ENCODE data around the gene ANKS1B.
"Not testable (repeated sequence)": the region's sequence is repeated elsewhere in the genome, so short reads cannot be mapped to it uniquely, and the experiment has no call there.

The ANKS1B gene

GRCh38 chr12:99859126-99859525 lies 125.6 kb downstream of the ANKS1B start:
- DNase-seq: no peak

GRCh38 chr12:99852666-99853065 lies 132.1 kb downstream of the ANKS1B start:
- DNase-seq: no peak

- DNase-seq: no peak
Measured at GRCh38 chr12:99847936-99848335, 136.8 kb downstream of the ANKS1B start.

DNA sequence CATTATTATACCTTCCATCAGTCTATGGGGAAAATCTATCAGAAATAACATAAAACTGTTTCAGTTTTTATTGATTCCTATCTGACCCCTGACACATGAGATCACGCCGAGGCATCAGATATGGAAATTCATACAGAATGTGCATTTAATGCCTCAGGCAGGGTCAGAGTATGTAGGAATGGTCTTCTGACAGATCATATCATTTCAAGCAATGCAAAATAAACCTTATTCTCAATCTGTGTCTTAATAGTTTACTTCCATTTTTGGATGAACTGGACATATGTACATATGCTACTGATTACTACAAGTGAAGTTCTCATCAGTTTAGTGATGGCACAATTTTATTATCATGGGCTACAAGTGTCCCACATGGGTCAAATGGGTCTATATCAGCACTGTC lies 150.0 kb downstream of the ANKS1B start:
- no peak for DNase-seq

- no peak for DNase-seq
Measured at GRCh38 chr12:99833397-99833796, 151.3 kb downstream of the ANKS1B start.

DNA sequence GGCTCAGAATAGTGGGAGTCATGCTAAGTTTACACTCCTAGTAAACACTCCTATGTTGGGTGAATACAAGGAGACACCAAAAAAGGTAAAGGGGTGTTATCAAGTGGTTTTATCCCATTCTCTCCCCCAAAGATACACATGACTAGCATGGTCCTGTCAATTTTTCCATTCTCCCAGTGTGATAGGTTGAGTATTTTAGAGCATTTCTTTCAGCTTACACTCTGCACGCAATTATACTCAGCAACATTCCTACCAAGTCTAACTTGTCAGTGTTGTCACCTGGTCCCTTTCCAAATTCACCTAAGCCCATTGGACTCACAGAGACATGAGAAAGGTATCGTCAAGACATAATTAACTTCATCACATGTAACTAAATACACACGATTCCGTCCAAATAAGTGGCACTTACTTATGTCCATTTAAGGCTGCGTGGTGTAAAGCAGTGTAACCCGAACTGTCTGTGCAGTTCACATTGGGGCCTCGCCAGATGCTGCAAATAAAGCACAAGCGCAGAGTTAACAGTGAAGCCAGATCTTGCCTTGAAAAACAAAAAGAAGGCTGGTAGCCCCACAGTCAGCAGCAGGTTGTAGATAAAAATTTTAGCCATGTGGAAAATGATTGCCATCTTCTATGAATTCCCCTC lies 159.7 kb downstream of the ANKS1B start:
- no peak for DNase-seq

DNA sequence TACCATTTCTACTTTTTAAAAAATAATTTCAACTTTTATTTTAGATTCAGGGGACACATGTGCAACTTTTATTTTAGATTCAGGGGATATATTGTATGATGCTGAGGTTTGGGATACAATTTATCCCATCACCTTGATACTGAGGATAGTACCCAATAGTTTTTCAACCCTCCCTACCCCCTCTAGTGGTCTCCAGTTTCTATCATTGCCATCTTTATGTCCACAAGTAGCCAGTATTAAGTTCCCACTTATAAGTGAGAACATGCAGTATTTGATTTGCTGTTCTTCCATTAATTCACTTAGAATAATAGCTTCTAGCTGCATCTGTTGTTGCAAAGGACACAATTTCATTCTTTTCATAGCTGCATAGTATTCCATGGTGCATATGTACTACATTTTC lies 162.5 kb downstream of the ANKS1B start:
- DNase-seq: no peak

DNA sequence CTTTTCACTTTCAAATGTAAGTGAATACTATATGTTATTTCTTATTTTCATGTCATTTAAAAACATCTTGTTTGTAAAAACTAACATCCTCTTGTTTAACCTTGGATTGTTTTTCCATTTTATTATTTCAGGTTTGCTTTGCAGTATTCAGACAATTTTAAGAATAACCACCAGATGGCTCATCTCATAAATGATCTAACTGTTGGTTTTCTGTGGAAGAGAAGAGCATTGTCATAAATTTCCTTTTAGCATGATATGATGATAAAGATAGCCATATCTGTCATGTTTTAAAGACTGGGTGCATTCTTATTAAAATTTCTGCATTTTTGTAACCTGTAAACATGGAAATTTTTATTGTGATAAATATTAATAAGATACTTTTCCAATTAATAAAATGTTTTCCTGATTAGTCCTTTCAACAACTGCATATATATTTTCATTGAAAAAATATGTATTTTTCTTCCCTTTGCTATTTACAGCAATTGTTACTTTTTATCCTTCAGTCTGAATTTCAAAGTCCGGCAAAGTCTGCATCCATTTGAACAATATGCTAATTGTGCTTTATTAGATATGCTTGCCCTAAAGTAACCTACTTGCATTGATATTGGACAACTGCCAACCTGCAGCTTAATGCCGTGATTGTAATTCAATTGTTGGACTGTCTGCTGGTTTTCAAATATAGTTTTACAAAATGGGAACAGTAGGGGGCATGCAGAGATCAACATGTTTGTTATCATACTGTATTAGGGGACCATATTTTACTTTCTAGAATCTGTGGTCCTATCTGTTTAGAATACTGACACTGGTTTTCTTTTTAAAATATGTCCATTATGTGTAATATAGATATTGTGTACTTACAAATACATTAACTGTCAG lies 173.8 kb downstream of the ANKS1B start:
- peak; percentile 44 for DNase-seq

DNA sequence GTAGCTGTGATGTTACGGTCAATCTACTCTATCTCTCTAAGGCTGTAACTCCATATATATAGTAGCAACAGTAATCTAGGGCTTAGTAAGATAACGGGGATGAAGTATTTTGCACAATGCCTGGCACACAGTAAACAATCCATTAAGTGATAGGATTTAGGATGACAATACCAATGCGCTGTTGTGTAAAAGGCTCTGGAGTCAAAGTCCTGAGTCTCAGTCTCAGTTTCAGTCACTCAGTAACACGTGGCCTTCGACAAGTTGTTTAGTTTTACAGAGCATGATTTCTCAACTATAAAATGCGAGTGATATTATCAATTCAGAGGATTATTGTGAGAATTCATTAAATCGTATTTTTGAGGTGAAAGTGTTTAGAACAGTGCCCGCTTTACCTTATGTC lies 174.8 kb downstream of the ANKS1B start:
- DNase-seq: no peak

- DNase-seq: no peak
Measured at GRCh38 chr12:99806304-99806703, 178.4 kb downstream of the ANKS1B start.

DNA sequence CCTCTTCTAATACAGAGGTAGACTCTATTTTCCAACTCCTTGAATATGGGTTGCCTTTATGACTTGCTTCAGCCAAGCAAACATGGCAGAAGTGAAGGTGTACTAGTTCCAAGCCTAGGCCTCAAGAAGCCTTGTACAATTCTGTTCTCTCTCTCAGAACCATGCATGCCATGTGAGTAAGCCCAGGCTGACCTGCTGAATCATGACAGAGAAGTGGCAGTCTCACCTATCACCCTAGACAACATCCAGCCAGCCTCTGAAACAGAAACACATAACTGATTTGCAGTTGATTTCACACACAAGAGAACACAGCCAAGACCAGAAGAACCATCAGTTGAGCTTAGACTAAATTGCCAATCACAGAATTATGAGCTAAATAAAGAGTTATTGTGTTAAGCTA lies 180.0 kb downstream of the ANKS1B start:
- DNase-seq: no peak

DNA sequence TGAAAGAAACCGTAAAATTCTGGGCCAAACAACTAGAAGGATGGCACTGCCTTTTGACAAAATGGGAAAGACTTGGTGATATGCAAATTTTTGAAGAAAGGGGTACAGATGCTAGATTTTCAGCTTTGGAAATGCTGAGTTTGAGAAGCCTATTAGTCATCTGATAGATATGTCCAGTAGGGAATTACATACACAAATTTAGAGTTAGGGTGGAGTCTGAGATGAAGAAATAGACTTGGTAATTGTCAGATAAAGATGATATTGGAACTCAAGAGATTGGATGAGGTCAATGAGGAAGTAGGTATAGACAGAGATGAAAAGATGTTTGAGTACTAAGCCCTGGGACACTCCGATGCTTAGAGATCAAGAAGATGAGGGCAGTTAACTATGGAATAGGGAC lies 184.1 kb downstream of the ANKS1B start:
- no peak for DNase-seq

- not testable (repeated sequence) for DNase-seq
Measured at GRCh38 chr12:99797931-99798330, 186.8 kb downstream of the ANKS1B start.

GRCh38 chr12:99783421-99783820 lies 201.3 kb downstream of the ANKS1B start:
- DNase-seq: no peak

DNA sequence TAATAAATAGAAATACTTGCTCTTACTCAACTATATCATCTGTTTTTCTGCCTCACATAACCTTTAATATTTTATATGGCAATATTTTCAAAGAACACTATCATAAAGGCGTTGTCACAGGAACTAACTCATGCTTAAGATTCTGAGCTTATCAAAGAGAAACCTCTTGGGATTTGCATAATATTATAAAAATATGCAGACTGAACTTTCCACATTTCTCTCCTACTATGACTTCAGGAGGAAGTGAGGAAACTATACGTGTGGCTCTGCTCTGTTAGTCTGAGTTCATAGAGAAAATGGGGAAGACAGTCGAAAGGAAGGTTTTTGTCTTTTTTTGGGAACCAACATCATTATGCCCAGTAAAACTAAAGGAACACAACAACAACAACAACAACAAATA lies 212.5 kb downstream of the ANKS1B start:
- no peak for DNase-seq

DNA sequence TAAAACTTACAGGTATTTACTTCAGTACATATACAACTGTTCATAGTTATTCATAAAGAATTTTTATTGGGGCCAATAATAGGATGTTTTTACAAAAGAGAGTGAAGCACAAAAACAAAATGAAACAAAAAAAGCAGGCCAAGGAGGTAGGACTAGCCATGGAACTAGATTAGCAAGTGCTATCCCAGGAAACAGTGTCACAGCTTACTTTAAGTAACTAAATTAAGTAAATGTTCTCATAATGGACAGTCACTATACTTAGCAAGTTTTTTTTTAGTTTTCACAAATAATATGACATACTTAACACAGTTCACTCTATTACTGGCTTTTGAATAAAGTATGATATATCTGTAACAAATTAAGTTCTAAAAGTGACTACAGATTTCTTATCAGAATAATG lies 213.1 kb downstream of the ANKS1B start:
- DNase-seq: no peak

- no peak for DNase-seq
Measured at GRCh38 chr12:99769396-99769980, 215.2 kb downstream of the ANKS1B start.

- no peak for DNase-seq
Measured at GRCh38 chr12:99768758-99769157, 216.0 kb downstream of the ANKS1B start.

DNA sequence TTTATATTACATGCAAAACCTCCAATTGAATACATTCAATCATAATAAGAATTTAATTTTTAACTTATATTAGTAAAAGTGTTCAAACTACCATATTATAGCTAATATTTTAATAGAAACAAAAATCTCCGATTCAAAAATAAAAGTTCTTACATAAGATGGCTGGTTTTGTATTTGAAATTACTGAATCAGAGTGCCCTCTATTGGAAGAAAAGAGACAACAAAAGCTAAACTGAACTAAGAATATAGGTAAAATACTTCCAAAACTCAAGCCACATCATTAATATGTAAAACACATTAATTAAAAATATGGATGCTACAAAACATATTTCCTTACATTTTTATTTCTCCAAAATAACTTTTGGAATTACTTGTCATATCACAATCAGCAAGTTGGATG lies 216.9 kb downstream of the ANKS1B start:
- peak; percentile 51 for DNase-seq

GRCh38 chr12:99766408-99766807 lies 218.3 kb downstream of the ANKS1B start:
- no peak for DNase-seq

GRCh38 chr12:99765469-99766114 lies 219.1 kb downstream of the ANKS1B start:
- no peak for DNase-seq

DNA sequence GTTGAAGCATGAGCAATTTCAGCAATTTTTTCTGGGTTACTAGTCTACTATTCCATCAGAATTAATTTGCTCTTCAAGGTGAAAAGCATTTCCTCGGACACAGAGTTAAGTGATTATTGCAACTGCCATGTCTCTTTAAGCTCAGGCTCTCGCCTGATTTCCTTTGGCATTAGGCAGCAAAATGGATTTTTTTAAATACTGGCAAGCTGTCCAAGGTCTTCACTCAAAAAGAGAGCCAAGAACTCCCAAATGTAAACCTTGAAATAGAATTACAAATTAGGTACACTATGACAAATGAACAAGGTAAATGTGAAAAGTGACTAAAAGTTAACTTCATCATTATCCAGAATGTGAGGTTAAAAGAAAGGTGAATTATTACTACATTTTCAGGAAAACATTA lies 225.3 kb downstream of the ANKS1B start:
- no peak for DNase-seq

- DNase-seq: no peak
Measured at GRCh38 chr12:99758997-99759396, 225.7 kb downstream of the ANKS1B start.

DNA sequence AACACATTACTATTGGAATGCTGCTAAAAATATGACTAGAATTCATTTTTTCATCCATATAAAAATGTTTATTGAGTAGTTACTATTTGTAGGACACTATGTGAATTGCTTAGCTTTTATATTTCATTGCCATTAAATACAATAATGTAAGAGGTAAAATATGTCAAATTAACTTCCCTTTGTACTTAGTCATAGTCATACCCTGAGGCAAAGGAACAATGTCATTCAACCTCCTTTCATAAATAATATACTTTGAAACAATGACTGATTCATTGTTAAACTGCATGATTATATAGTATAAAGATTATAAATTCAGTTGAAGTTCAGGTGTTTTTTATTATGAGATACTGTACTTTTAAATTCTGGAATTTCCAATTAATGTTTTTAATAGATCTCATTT lies 232.0 kb downstream of the ANKS1B start:
- no peak for DNase-seq
